H9 (cell line): ENCODE results near the gene BIRC3. TPM values are rescaled to one million over a fixed set of nuclear protein-coding genes. Genes with fewer than 3 reads are reported as not detected.

Experiments
- DNase-seq: peaks from one replicate; pipeline ENCODE4 v3.0.0-alpha.2; 2017
- H2AFZ ChIP-seq: one replicate; pipeline ENCODE4 v1.6.1; 2013; ENCODE audit warnings: mild to moderate bottlenecking, low read length, control low read depth, moderate library complexity
- H2AK5ac ChIP-seq: 2 replicates; pipeline ENCODE4 v1.6.1; 2013; ENCODE audit warnings: low read length, control low read depth, mixed read lengths; ENCODE audit not compliant: insufficient read length
- H2BK120ac ChIP-seq: one replicate; pipeline ENCODE4 v1.6.1; 2013; ENCODE audit warnings: low read depth, mild to moderate bottlenecking, low read length, control low read depth, inconsistent platforms; ENCODE audit not compliant: poor library complexity, severe bottlenecking
- H2BK12ac ChIP-seq: 2 replicates; pipeline ENCODE4 v1.6.1; 2013; ENCODE audit warnings: low read length, control low read depth, mixed read lengths, low read depth; ENCODE audit not compliant: insufficient read length
- H2BK15ac ChIP-seq: 2 replicates; pipeline ENCODE4 v1.6.1; 2013; ENCODE audit warnings: low read depth, low read length, control low read depth
- H2BK20ac ChIP-seq: one replicate; pipeline ENCODE4 v1.6.1; 2013; ENCODE audit warnings: low read depth, mild to moderate bottlenecking, low read length, control low read depth, inconsistent platforms; ENCODE audit not compliant: poor library complexity, severe bottlenecking
- H2BK5ac ChIP-seq: 2 replicates; pipeline ENCODE4 v1.6.1; 2013; ENCODE audit warnings: low read length, control low read depth, mixed read lengths; ENCODE audit not compliant: insufficient read length
- H3K14ac ChIP-seq: 2 replicates; pipeline ENCODE4 v1.6.1; 2013; ENCODE audit warnings: low read length, control low read depth; ENCODE audit not compliant: insufficient read depth
- H3K18ac ChIP-seq: 2 replicates; pipeline ENCODE4 v1.6.1; 2013; ENCODE audit warnings: low read depth, mild to moderate bottlenecking, mixed read lengths, low read length, control low read depth; ENCODE audit not compliant: insufficient read length
- H3K23ac ChIP-seq: 2 replicates; pipeline ENCODE4 v1.6.1; 2013; ENCODE audit warnings: low read length, control low read depth, mixed read lengths, low read depth; ENCODE audit not compliant: insufficient read length
- H3K23me2 ChIP-seq: 2 replicates; pipeline ENCODE4 v1.6.1; 2013; ENCODE audit warnings: low read depth, mild to moderate bottlenecking, mixed read lengths, low read length, control low read depth; ENCODE audit not compliant: insufficient read length, poor library complexity, severe bottlenecking
- H3K27ac ChIP-seq: 2 replicates; pipeline ENCODE4 v1.5.1; 2013; ENCODE audit warnings: low read length, control low read depth, mixed read lengths, low read depth; ENCODE audit not compliant: insufficient read length
- H3K27me3 ChIP-seq: 2 replicates; pipeline ENCODE4 v1.6.1; 2013; ENCODE audit warnings: low read length, control low read depth, inconsistent platforms; ENCODE audit not compliant: insufficient read depth
- H3K4ac ChIP-seq: 2 replicates; pipeline ENCODE4 v1.6.1; 2013; ENCODE audit warnings: low read depth, mild to moderate bottlenecking, control low read depth, inconsistent platforms, low read length, moderate library complexity
- H3K4me1 ChIP-seq: 2 replicates; pipeline ENCODE4 v1.6.1; 2013; ENCODE audit warnings: low read length, control low read depth, inconsistent platforms; ENCODE audit not compliant: insufficient read depth
- H3K4me2 ChIP-seq: 2 replicates; pipeline ENCODE4 v1.6.1; 2013; ENCODE audit warnings: low read length, control low read depth, mixed read lengths; ENCODE audit not compliant: insufficient read length, insufficient read depth
- H3K56ac ChIP-seq: 2 replicates; pipeline ENCODE4 v1.6.1; 2013; ENCODE audit warnings: low read depth, mild to moderate bottlenecking, mixed read lengths, low read length, control low read depth; ENCODE audit not compliant: insufficient read length
- H3K79me1 ChIP-seq: 2 replicates; pipeline ENCODE4 v1.6.1; 2013; ENCODE audit warnings: low read depth, mild to moderate bottlenecking, moderate library complexity, low read length, control low read depth, inconsistent platforms; ENCODE audit not compliant: insufficient read depth, poor library complexity, severe bottlenecking
- H3K79me2 ChIP-seq: 2 replicates; pipeline ENCODE4 v1.6.1; 2013; ENCODE audit warnings: low read length, control low read depth, inconsistent platforms; ENCODE audit not compliant: insufficient read depth
- H3K9ac ChIP-seq: 2 replicates; pipeline ENCODE4 v1.6.1; 2013; ENCODE audit warnings: low read length, control low read depth, mixed read lengths; ENCODE audit not compliant: insufficient read length; ENCODE audit errors: extremely low read depth
- H3K9me3 ChIP-seq: one replicate; pipeline ENCODE4 v1.6.1; 2013; ENCODE audit warnings: low read depth, low read length, inconsistent platforms; ENCODE audit not compliant: control insufficient read depth
- H3T11ph ChIP-seq: one replicate; pipeline ENCODE4 v1.6.1; 2013; ENCODE audit warnings: mild to moderate bottlenecking, low read length, control low read depth, inconsistent platforms
- H4K20me1 ChIP-seq: one replicate; pipeline ENCODE4 v1.6.1; 2013; ENCODE audit not compliant: control insufficient read depth, insufficient read length, insufficient read depth
- H4K5ac ChIP-seq: 2 replicates; pipeline ENCODE4 v1.6.1; 2013; ENCODE audit warnings: low read depth, mild to moderate bottlenecking, mixed read lengths, low read length, control low read depth; ENCODE audit not compliant: insufficient read length
- H4K8ac ChIP-seq: replicated peaks from 2 replicates; pipeline ENCODE4 v1.6.1; 2013; ENCODE audit warnings: low read length, control low read depth, mixed read lengths, low read depth; ENCODE audit not compliant: insufficient read length
- H4K91ac ChIP-seq: 2 replicates; pipeline ENCODE4 v1.6.1; 2013; ENCODE audit warnings: low read depth, mild to moderate bottlenecking, moderate library complexity, mixed read lengths, low read length, control low read depth; ENCODE audit not compliant: insufficient read length
- H3K27ac Mint-ChIP-seq, 3 experiments: 2 replicates in 2 of 3; 3 replicates in 1 of 3; pipeline ENCODE4 v1.8.0; 2020 to 2021; ENCODE audit warnings: mixed read lengths in 3 of 3, mild to moderate bottlenecking in 1 of 3, moderate library complexity in 1 of 3
- H3K27me3 Mint-ChIP-seq: 2 replicates; pipeline ENCODE4 v1.8.0; 2021; ENCODE audit warnings: low read depth, mild to moderate bottlenecking, moderate library complexity, mixed read lengths
- H3K36me3 Mint-ChIP-seq, 3 experiments: 2 replicates in 2 of 3; 3 replicates in 1 of 3; pipeline ENCODE4 v1.8.0; 2020 to 2021; ENCODE audit warnings: low read depth in 3 of 3, mixed read lengths in 3 of 3; ENCODE audit not compliant: insufficient read depth in 1 of 3
- H3K4me1 Mint-ChIP-seq, 2 experiments: 2 replicates each; pipeline ENCODE4 v1.8.0; 2020; ENCODE audit warnings: mixed read lengths in 2 of 2
- H3K4me3 Mint-ChIP-seq, 2 experiments: 2 replicates in 1 of 2; 3 replicates in 1 of 2; pipeline ENCODE4 v1.8.0; 2020 to 2021; ENCODE audit warnings: mild to moderate bottlenecking in 2 of 2, mixed read lengths in 2 of 2, moderate library complexity in 1 of 2
- H3K9me3 Mint-ChIP-seq, 2 experiments: 2 replicates in 1 of 2; 3 replicates in 1 of 2; pipeline ENCODE4 v1.8.0; 2020; ENCODE audit warnings: mild to moderate bottlenecking in 2 of 2, mixed read lengths in 2 of 2, moderate library complexity in 1 of 2
- WGBS: extraction: QIAGEN DNeasy Blood & Tissue Kit; methylation state at CpG from one replicate; pipeline ENCODE4 v1.1.7; 2013; ENCODE audit warnings: missing lambda C conversion rate, low lambda C conversion rate, mixed read lengths; ENCODE audit not compliant: insufficient read length; ENCODE audit errors: extremely low coverage; 5-methylcytosine and 5-hydroxymethylcytosine counted together
- total RNA-seq: library from RNA; stranded (reverse); gene quantifications from 2 replicates; pipeline ENCODE4 v1.2.1, GENCODE V29; 2021
- TF ChIP-seq, protein P1 (sequence below): fragments of 200-600 bp; sonication (generic); conservative IDR thresholded peaks from 3 replicates; pipeline ENCODE4 v1.8.0; 2021; ENCODE audit warnings: antibody characterized with exemption, mild to moderate bottlenecking

BIRC3 gene
- total RNA-seq, 1 experiment from 2014 or later, result 0.04 TPM

DNA sequence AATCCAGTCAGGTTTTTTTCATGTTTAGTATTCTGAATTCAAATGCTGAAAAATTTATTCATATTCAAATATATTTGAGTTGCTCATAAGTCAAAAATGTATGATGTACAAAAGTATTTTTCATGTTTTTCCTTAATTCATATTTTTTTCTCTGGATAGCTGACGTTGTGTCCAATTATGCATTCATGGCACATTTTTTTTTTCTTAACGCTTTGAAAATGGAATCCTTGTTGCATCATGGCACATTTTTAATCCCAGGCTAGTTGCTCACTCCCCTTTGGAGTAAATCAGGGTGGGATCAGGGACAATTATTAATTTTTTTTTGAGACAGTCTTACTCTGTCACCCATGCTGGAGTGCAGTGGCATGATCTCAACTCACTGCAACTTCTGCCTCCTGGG is 14.1 kb downstream of the BIRC3 start:
- H3K4me1 Mint-ChIP-seq, result no peaks in the 10 kb centered on the region
- H3K9me3 ChIP-seq, result no peaks in the 10 kb centered on the region
- H3K18ac ChIP-seq, result no peak overlapping the region
- H2BK15ac ChIP-seq, result no peak overlapping the region
- no peak overlapping the region for H2BK20ac ChIP-seq
- H3K23me2 ChIP-seq, result no peaks in the 10 kb centered on the region
- no peaks in the 10 kb centered on the region for H3K79me2 ChIP-seq
- H3K4me1 ChIP-seq, result no peaks in the 10 kb centered on the region
- H3K4me2 ChIP-seq, result no peak overlapping the region
- H2BK12ac ChIP-seq, result no peak overlapping the region
- no peak overlapping the region for H2AK5ac ChIP-seq
- no peaks in the 10 kb centered on the region for H3K36me3 Mint-ChIP-seq
- H4K20me1 ChIP-seq, result no peaks in the 10 kb centered on the region
- TF ChIP-seq, protein P1, sequence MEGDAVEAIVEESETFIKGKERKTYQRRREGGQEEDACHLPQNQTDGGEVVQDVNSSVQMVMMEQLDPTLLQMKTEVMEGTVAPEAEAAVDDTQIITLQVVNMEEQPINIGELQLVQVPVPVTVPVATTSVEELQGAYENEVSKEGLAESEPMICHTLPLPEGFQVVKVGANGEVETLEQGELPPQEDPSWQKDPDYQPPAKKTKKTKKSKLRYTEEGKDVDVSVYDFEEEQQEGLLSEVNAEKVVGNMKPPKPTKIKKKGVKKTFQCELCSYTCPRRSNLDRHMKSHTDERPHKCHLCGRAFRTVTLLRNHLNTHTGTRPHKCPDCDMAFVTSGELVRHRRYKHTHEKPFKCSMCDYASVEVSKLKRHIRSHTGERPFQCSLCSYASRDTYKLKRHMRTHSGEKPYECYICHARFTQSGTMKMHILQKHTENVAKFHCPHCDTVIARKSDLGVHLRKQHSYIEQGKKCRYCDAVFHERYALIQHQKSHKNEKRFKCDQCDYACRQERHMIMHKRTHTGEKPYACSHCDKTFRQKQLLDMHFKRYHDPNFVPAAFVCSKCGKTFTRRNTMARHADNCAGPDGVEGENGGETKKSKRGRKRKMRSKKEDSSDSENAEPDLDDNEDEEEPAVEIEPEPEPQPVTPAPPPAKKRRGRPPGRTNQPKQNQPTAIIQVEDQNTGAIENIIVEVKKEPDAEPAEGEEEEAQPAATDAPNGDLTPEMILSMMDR, result no peak
- H3T11ph ChIP-seq, result no peak overlapping the region
- no peaks in the 10 kb centered on the region for H3K27me3 ChIP-seq
- no peaks in the 10 kb centered on the region for H3K79me1 ChIP-seq
- no peak overlapping the region for H3K56ac ChIP-seq
- no peak overlapping the region for H3K14ac ChIP-seq
- no peak overlapping the region for H2BK120ac ChIP-seq
- WGBS, result no CpG with 5 or more reads among the region's 2 CpGs
- no peak overlapping the region for H4K5ac ChIP-seq
- no peak overlapping the region for H3K4ac ChIP-seq
- no peak overlapping the region for H4K8ac ChIP-seq
- H2BK5ac ChIP-seq, result no peak overlapping the region
- no peak overlapping the region for H3K27ac ChIP-seq
- H4K91ac ChIP-seq, result no peak overlapping the region
- DNase-seq, result no peak
- H3K9me3 Mint-ChIP-seq, result no peaks in the 10 kb centered on the region
- no peak overlapping the region for H3K27ac Mint-ChIP-seq
- no peak overlapping the region for H2AFZ ChIP-seq
- H3K4me3 Mint-ChIP-seq, result no peak overlapping the region
- H3K23ac ChIP-seq, result no peak overlapping the region
- no peak overlapping the region for H3K9ac ChIP-seq
- no peaks in the 10 kb centered on the region for H3K27me3 Mint-ChIP-seq
